Islet of Langerhans (tissue), 1 donor: ENCODE results near the gene DPYSL3.

Experiments
- FAIRE-seq: peaks from one replicate; lab custom pipeline; 2011; peaks lifted over from hg19 to GRCh38; lab: Jason Lieb, UNC

The DPYSL3 gene

GRCh38 chr5:147437161-147437596 is 72.7 kb downstream of the DPYSL3 start:
- no peak for FAIRE-seq

- no peak for FAIRE-seq
Measured at GRCh38 chr5:147436596-147436995, 73.3 kb downstream of the DPYSL3 start.

- no peak for FAIRE-seq
Measured at GRCh38 chr5:147434049-147434448, 75.8 kb downstream of the DPYSL3 start.

- FAIRE-seq = no peak
Measured at GRCh38 chr5:147432323-147432722, 77.5 kb downstream of the DPYSL3 start.

GRCh38 chr5:147431586-147431985 is 78.3 kb downstream of the DPYSL3 start:
- FAIRE-seq = no peak

- no peak for FAIRE-seq
Measured at GRCh38 chr5:147430628-147431027, 79.2 kb downstream of the DPYSL3 start.

- FAIRE-seq = no peak
Measured at GRCh38 chr5:147427521-147428401, 82.1 kb downstream of the DPYSL3 start.

GRCh38 chr5:147426640-147427327 is 83.1 kb downstream of the DPYSL3 start:
- FAIRE-seq = no peak

- FAIRE-seq = no peak
Measured at GRCh38 chr5:147418613-147419012, 91.3 kb downstream of the DPYSL3 start.

- no peak for FAIRE-seq
Measured at GRCh38 chr5:147417135-147417813, 92.6 kb downstream of the DPYSL3 start.

- no peak for FAIRE-seq
Measured at GRCh38 chr5:147415651-147416050, 94.2 kb downstream of the DPYSL3 start.

- no peak for FAIRE-seq
Measured at GRCh38 chr5:147413266-147413665, 96.6 kb downstream of the DPYSL3 start.

- no peak for FAIRE-seq
Measured at GRCh38 chr5:147412561-147412960, 97.3 kb downstream of the DPYSL3 start.

GRCh38 chr5:147411359-147412319 is 98.2 kb downstream of the DPYSL3 start:
- no peak for FAIRE-seq

GRCh38 chr5:147410496-147411358 is 99.1 kb downstream of the DPYSL3 start:
- FAIRE-seq = no peak

GRCh38 chr5:147408980-147409379 is 100.9 kb downstream of the DPYSL3 start:
- FAIRE-seq = no peak

- no peak for FAIRE-seq
Measured at GRCh38 chr5:147407094-147407681, 102.7 kb downstream of the DPYSL3 start.

- FAIRE-seq = no peak
Measured at GRCh38 chr5:147406636-147407035, 103.2 kb downstream of the DPYSL3 start.

GRCh38 chr5:147404706-147405105 is 105.2 kb downstream of the DPYSL3 start:
- no peak for FAIRE-seq
